ENCODE data around the gene DENND1A.

Gene DENND1A

DNA sequence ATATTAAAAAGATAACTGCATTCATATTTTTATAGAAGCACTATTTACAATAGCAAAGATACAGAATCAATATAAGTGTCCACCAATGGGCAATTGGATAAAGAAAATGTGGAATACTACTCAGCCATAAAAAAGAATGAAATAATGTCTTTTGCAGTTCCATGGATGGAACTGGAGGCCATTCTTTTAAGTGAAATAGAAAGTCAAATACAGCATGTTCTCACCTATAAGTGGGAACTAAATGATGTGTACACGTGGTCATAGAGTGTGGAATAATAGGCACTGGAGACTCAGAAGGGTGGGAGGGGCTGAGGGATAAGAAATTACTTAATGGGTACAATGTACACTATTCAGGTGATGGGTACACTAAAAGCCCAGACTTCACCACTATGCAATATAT is 53.2 kb downstream of the DENND1A start:
- H3K36me3 ChIP-seq (ENCODE audit: insufficient read depth, insufficient read length, low read length) = no peaks in the 10 kb centered on the region
- H3K4me1 ChIP-seq (ENCODE audit: insufficient read depth, insufficient read length) = peaks cover 1% of the 10 kb centered on the region
- no peaks in the 10 kb centered on the region for H3K27me3 ChIP-seq (ENCODE audit: insufficient read depth, insufficient read length)
- H3K9me3 ChIP-seq (ENCODE audit: insufficient read depth, low read length) = no peaks in the 10 kb centered on the region
- DNase-seq (ENCODE audit: low read depth, low spot score) = no peak
- TF ChIP-seq SUZ12 (IDR thresholded peaks at IDR 0.05; ENCODE audit: extremely low read depth, insufficient read depth, insufficient read length) (no peak), ZNF274 (IDR thresholded peaks at IDR 0.05; ENCODE audit: low read depth, low read length) (no peak), YY1 (IDR thresholded peaks at IDR 0.05; ENCODE audit: insufficient read depth, insufficient read length) (no peak)
- no peak overlapping the region for H3K4me3 ChIP-seq (ENCODE audit: insufficient read length, low read depth)
- no peak overlapping the region for H3K9ac ChIP-seq (ENCODE audit: insufficient read length, low read depth)

DNA sequence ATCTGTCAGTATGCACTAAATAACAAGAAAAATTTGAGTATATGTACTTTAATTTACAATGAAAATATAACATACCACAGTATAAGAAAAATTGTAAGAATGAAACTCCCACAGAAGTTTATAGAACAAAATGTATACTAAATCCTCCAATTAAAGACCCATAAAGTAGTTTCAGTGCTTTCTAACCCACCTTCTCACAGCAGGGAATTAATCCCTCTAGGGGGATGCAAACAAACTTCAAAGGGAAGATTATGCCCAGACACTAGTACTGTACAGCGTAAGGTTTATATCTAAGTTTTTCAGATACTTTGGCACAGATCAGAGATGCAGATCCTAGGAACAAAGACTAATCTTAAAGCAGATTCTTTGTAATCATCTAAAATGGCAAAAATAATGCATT is 57.2 kb downstream of the DENND1A start:
- Histone ChIP-seq H3K27me3 (ENCODE audit: insufficient read depth, insufficient read length) (no peaks in the 10 kb centered on the region), H3K9ac (ENCODE audit: insufficient read length, low read depth) (no peak overlapping the region), H3K4me3 (ENCODE audit: insufficient read length, low read depth) (no peak overlapping the region), H3K36me3 (ENCODE audit: insufficient read depth, insufficient read length, low read length) (no peaks in the 10 kb centered on the region), H3K4me1 (ENCODE audit: insufficient read depth, insufficient read length) (no peaks in the 10 kb centered on the region), H3K9me3 (ENCODE audit: insufficient read depth, low read length) (no peaks in the 10 kb centered on the region)
- no peak for DNase-seq (ENCODE audit: low read depth, low spot score)
- no peak for TF ChIP-seq YY1 (IDR thresholded peaks at IDR 0.05; ENCODE audit: insufficient read depth, insufficient read length)
- no peak for TF ChIP-seq SUZ12 (IDR thresholded peaks at IDR 0.05; ENCODE audit: extremely low read depth, insufficient read depth, insufficient read length)
- no peak for TF ChIP-seq ZNF274 (IDR thresholded peaks at IDR 0.05; ENCODE audit: low read depth, low read length)

- DNase-seq (ENCODE audit: low read depth, low spot score) = no peak
- Histone ChIP-seq H3K9ac (ENCODE audit: insufficient read length, low read depth) (no peak overlapping the region), H3K4me1 (ENCODE audit: insufficient read depth, insufficient read length) (no peaks in the 10 kb centered on the region), H3K36me3 (ENCODE audit: insufficient read depth, insufficient read length, low read length) (no peaks in the 10 kb centered on the region), H3K4me3 (ENCODE audit: insufficient read length, low read depth) (no peak overlapping the region), H3K9me3 (ENCODE audit: insufficient read depth, low read length) (no peaks in the 10 kb centered on the region), H3K27me3 (ENCODE audit: insufficient read depth, insufficient read length) (no peaks in the 10 kb centered on the region)
- no peak for TF ChIP-seq SUZ12 (IDR thresholded peaks at IDR 0.05; ENCODE audit: extremely low read depth, insufficient read depth, insufficient read length)
- no peak for TF ChIP-seq ZNF274 (IDR thresholded peaks at IDR 0.05; ENCODE audit: low read depth, low read length)
- TF ChIP-seq YY1 (IDR thresholded peaks at IDR 0.05; ENCODE audit: insufficient read depth, insufficient read length) = no peak
These were observed 58.1 kb downstream of the DENND1A start for GRCh38 chr9:123871781-123872180.

DNA sequence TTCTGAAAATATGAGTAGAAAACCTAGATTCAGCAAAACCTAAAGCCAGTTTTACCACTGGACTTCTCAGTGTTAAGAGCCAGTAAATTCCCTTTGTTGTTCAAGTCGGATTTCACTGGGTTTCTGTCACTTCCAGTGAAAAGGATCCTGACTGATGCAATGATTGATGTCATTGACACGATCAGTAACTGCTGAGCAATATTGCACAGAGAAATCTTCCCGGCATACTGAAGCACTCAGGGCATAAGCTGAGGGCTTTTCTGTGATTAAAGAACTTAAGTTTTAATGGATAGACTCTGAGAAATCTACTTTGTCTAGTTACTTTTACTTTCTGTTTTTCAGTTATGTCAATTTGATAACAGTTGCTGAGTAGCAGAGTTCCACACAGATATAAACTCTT is 61.9 kb downstream of the DENND1A start:
- Histone ChIP-seq H3K9ac (ENCODE audit: insufficient read length, low read depth) (no peak overlapping the region), H3K27me3 (ENCODE audit: insufficient read depth, insufficient read length) (no peaks in the 10 kb centered on the region), H3K4me3 (ENCODE audit: insufficient read length, low read depth) (no peak overlapping the region), H3K36me3 (ENCODE audit: insufficient read depth, insufficient read length, low read length) (no peaks in the 10 kb centered on the region), H3K4me1 (ENCODE audit: insufficient read depth, insufficient read length) (peaks cover 3% of the 10 kb centered on the region), H3K9me3 (ENCODE audit: insufficient read depth, low read length) (no peaks in the 10 kb centered on the region)
- TF ChIP-seq YY1 (IDR thresholded peaks at IDR 0.05; ENCODE audit: insufficient read depth, insufficient read length) (no peak), ZNF274 (IDR thresholded peaks at IDR 0.05; ENCODE audit: low read depth, low read length) (no peak), SUZ12 (IDR thresholded peaks at IDR 0.05; ENCODE audit: extremely low read depth, insufficient read depth, insufficient read length) (no peak)
- no peak for DNase-seq (ENCODE audit: low read depth, low spot score)

DNA sequence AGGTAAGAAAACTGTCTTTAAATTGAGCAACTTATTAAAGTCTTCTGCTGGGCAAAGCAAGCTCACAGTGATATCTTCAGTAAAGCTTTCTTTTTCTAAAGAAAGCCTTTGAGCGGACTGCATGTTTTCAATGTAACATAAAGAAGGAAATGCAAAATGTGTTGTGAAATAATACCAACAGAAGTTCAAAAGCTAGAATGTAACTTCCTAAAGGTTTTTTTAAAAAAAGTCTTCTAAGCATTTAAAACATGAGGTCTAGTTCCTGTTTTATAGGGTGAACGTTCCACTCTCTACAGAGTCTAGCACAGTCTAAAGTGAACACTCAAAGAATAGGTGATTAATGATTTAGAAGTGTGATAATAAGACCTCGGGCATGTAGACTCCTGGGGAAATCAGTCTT is 62.9 kb downstream of the DENND1A start:
- no peaks in the 10 kb centered on the region for H3K36me3 ChIP-seq (ENCODE audit: insufficient read depth, insufficient read length, low read length)

GRCh38 chr9:123866497-123866896 is 63.4 kb downstream of the DENND1A start:
- no peaks in the 10 kb centered on the region for H3K9me3 ChIP-seq (ENCODE audit: insufficient read depth, low read length)
- peaks cover 6% of the 10 kb centered on the region for H3K27me3 ChIP-seq (ENCODE audit: insufficient read depth, insufficient read length)
- DNase-seq (ENCODE audit: low read depth, low spot score) = no peak
- H3K4me3 ChIP-seq (ENCODE audit: insufficient read length, low read depth) = no peak overlapping the region
- peaks cover 3% of the 10 kb centered on the region for H3K4me1 ChIP-seq (ENCODE audit: insufficient read depth, insufficient read length)
- no peaks in the 10 kb centered on the region for H3K36me3 ChIP-seq (ENCODE audit: insufficient read depth, insufficient read length, low read length)
- H3K9ac ChIP-seq (ENCODE audit: insufficient read length, low read depth) = no peak overlapping the region
- TF ChIP-seq SUZ12 (IDR thresholded peaks at IDR 0.05; ENCODE audit: extremely low read depth, insufficient read depth, insufficient read length) (no peak), YY1 (IDR thresholded peaks at IDR 0.05; ENCODE audit: insufficient read depth, insufficient read length) (no peak), ZNF274 (IDR thresholded peaks at IDR 0.05; ENCODE audit: low read depth, low read length) (no peak)

More for the DNA sequence above, 62.9 kb downstream of the DENND1A start:
- no peaks in the 10 kb centered on the region for H3K9me3 ChIP-seq (ENCODE audit: insufficient read depth, low read length)
- TF ChIP-seq ZNF274 (IDR thresholded peaks at IDR 0.05; ENCODE audit: low read depth, low read length) (no peak), SUZ12 (IDR thresholded peaks at IDR 0.05; ENCODE audit: extremely low read depth, insufficient read depth, insufficient read length) (no peak), YY1 (IDR thresholded peaks at IDR 0.05; ENCODE audit: insufficient read depth, insufficient read length) (no peak)
- no peak for DNase-seq (ENCODE audit: low read depth, low spot score)
- peaks cover 6% of the 10 kb centered on the region for H3K27me3 ChIP-seq (ENCODE audit: insufficient read depth, insufficient read length)
- H3K9ac ChIP-seq (ENCODE audit: insufficient read length, low read depth) = no peak overlapping the region
- H3K4me1 ChIP-seq (ENCODE audit: insufficient read depth, insufficient read length) = peaks cover 3% of the 10 kb centered on the region
- no peak overlapping the region for H3K4me3 ChIP-seq (ENCODE audit: insufficient read length, low read depth)

DNA sequence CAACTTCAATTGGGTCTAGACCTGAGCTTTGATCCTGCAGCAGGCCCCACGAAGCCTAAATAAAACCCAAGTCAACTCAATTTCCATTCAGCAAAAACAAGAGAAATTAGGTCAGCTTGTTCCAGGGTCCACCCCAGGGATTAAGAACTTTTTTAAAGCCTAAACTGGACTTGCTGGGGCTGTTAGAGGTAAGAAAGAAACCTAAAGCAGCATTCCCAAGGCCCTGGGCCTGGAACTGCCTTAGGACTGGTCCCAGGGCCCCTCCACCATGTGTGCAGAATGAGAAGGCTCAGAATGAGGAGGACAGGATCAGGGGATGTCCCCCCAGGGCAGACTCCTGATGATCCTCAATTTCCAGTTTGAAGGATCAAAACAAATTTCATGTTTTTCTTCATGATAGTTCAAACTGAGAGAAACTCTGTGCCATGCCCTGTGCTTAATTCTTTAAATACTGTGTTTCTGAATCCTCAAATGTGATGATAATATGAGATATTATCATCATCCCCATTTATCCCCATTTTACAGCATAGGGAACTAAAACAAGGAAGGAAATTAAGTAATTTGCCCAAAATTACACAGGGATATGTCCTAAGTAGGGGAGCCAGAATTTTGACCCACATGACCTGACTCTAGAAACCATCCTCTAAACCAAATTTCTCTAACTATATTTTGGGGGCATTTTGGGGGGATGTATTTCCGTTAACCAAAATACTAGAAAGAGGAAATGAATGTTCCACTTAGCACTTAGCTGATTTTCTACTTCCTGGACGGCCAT is 64.5 kb downstream of the DENND1A start:
- TF ChIP-seq ZNF274 (IDR thresholded peaks at IDR 0.05; ENCODE audit: low read depth, low read length) (no peak), SUZ12 (IDR thresholded peaks at IDR 0.05; ENCODE audit: extremely low read depth, insufficient read depth, insufficient read length) (no peak), YY1 (IDR thresholded peaks at IDR 0.05; ENCODE audit: insufficient read depth, insufficient read length) (no peak)
- no peak overlapping the region for H3K4me3 ChIP-seq (ENCODE audit: insufficient read length, low read depth)
- H3K9ac ChIP-seq (ENCODE audit: insufficient read length, low read depth) = no peak overlapping the region
- no peaks in the 10 kb centered on the region for H3K9me3 ChIP-seq (ENCODE audit: insufficient read depth, low read length)
- H3K36me3 ChIP-seq (ENCODE audit: insufficient read depth, insufficient read length, low read length) = no peaks in the 10 kb centered on the region
- DNase-seq (ENCODE audit: low read depth, low spot score) = no peak
- H3K27me3 ChIP-seq (ENCODE audit: insufficient read depth, insufficient read length) = peaks cover 6% of the 10 kb centered on the region
- peaks cover 3% of the 10 kb centered on the region for H3K4me1 ChIP-seq (ENCODE audit: insufficient read depth, insufficient read length)

Data from NT2/D1 (cell line).